Measurements from ENCODE around the gene NDUFB10. TPM values are rescaled to one million over a fixed set of nuclear protein-coding genes. Genes with fewer than 3 reads are reported as not detected.

NDUFB10 gene
- total RNA-seq, 1 experiment from 2014 or later: 287 TPM

GRCh38 chr16:1966460-1966859, 7.1 kb downstream of the NDUFB10 start, which contains the start of gene RNF151:
TSS of gene RNF151 (plus strand) at chr16:1966856. CDS start at chr16:1966882, 26 bp downstream.
- in situ Hi-C loops (cut with HindIII; ENCODE audit: low pct_unique_long_range_greater_than_20kb, low sequenced_read_pairs) (no loop called here), intact Hi-C loops (cut with micrococcal nuclease; ENCODE audit: unreplicated experiment) (no loop called here)
- POLR2A ChIA-PET: interaction anchor here (1.0 kb wide), 1 partner anchor 16 kb away, joined by 8 read pairs; no protein-coding TSS in a partner anchor
- TF ChIP-seq SIN3A (IDR thresholded peaks at IDR 0.05; ENCODE audit: borderline replicate concordance, insufficient read depth, low read depth, low read length) (no peak), TCF7L2 (IDR thresholded peaks at IDR 0.05; ENCODE audit: low read depth, low read length) (no peak), CTCF (IDR thresholded peaks at IDR 0.05) (no peak), POLR2AphosphoS5 (IDR thresholded peaks at IDR 0.05; ENCODE audit: low read depth, low read length) (no peak), REST (IDR thresholded peaks at IDR 0.05; ENCODE audit: insufficient read depth in 1 of 2, low read depth in 2 of 2, low read length in 1 of 2) (no peak)
- peak within 1 kb of the TSS; percentile 99 for H3K4me3 ChIP-seq (ENCODE audit: low read depth in 2 of 2, low read length in 2 of 2)
- H3K36me3 ChIP-seq (ENCODE audit: control insufficient read depth, insufficient read depth, low read length): peaks cover 11% of the 10 kb centered on the region
- DNase-seq (ENCODE audit: low read depth, low spot score) (no peak), ATAC-seq (no peak)
- CTCF ChIA-PET: interaction anchor here (0.5 kb wide), 1 partner anchor 56 kb away, joined by 5 read pairs; no protein-coding TSS in a partner anchor
- peaks cover 8% of the 10 kb centered on the region for H3K4me1 ChIP-seq (ENCODE audit: control insufficient read depth, insufficient read depth, low read length)
- peak within 1 kb of the TSS; percentile 96 for H3K27ac ChIP-seq (ENCODE audit: low read length)
- no TSS peak for BruUV-seq (replicated peaks)
- no peaks in the 10 kb centered on the region for H3K27me3 ChIP-seq (ENCODE audit: control insufficient read depth, insufficient read depth, low read length)
- H3K9me3 ChIP-seq (ENCODE audit: control insufficient read depth, insufficient read depth, low read depth, low read length): no peaks in the 10 kb centered on the region

GRCh38 chr16:1968146-1968953, 9.0 kb downstream of the NDUFB10 start:
- no TSS peak for BruUV-seq (replicated peaks)
- in situ Hi-C loops (cut with HindIII; ENCODE audit: low pct_unique_long_range_greater_than_20kb, low sequenced_read_pairs) (no loop called here), intact Hi-C loops (cut with micrococcal nuclease; ENCODE audit: unreplicated experiment) (no loop called here)
- peaks cover 11% of the 10 kb centered on the region for H3K36me3 ChIP-seq (ENCODE audit: control insufficient read depth, insufficient read depth, low read length)
- ChIA-PET POLR2A (no interaction called here), CTCF (interaction anchor here (0.5 kb wide), 1 partner anchor 88 kb away, joined by 4 read pairs; no protein-coding TSS in a partner anchor)
- H3K4me1 ChIP-seq (ENCODE audit: control insufficient read depth, insufficient read depth, low read length): 0 out of 2 replicates have a peak, but pooled peaks cover 2% of the 10 kb centered on the region
- H3K27me3 ChIP-seq (ENCODE audit: control insufficient read depth, insufficient read depth, low read length): no peaks in the 10 kb centered on the region
- H3K9me3 ChIP-seq (ENCODE audit: control insufficient read depth, insufficient read depth, low read depth, low read length): no peaks in the 10 kb centered on the region
- ATAC-seq: no peak
- TF ChIP-seq POLR2AphosphoS5 (IDR thresholded peaks at IDR 0.05; ENCODE audit: low read depth, low read length) (no peak), CTCF (IDR thresholded peaks at IDR 0.05) (no peak), SIN3A (IDR thresholded peaks at IDR 0.05; ENCODE audit: borderline replicate concordance, insufficient read depth, low read depth, low read length) (no peak)
- H3K27ac ChIP-seq (ENCODE audit: low read length): no peak overlapping the region
- no peak for DNase-seq (ENCODE audit: low read depth, low spot score)
- H3K4me3 ChIP-seq (ENCODE audit: low read depth in 2 of 2, low read length in 2 of 2): no peak overlapping the region
